SU-DHL-6 (cell line): ENCODE measurements around the gene PTPN12.

ENCODE experiments used
- H2AFZ ChIP-seq: fragments of 200-600 bp; sonication (generic); 2 replicates; pipeline ENCODE4 v1.6.1; 2014; ENCODE audit warnings: low read depth, mild to moderate bottlenecking, moderate library complexity, mixed read lengths, antibody characterized with exemption, low read length; ENCODE audit not compliant: severe bottlenecking
- H3F3A ChIP-seq: fragments of 200-600 bp; shearing (Covaris generic); 2 replicates; pipeline ENCODE4 v1.6.0; 2016; ENCODE audit warnings: antibody characterized with exemption, mild to moderate bottlenecking; ENCODE audit not compliant: insufficient read depth
- H3K27ac ChIP-seq: fragments of 200-600 bp; sonication (generic); 2 replicates; pipeline ENCODE4 v1.5.1; 2016; ENCODE audit warnings: low read depth, mild to moderate bottlenecking, low read length, moderate library complexity, mixed read lengths
- H3K27me3 ChIP-seq: fragments of 200-600 bp; sonication (generic), shearing (Covaris generic); 2 replicates; pipeline ENCODE4 v1.6.0; 2014; ENCODE audit warnings: mild to moderate bottlenecking, low read length
- H3K36me3 ChIP-seq: fragments of 200-600 bp; sonication (generic); 2 replicates; pipeline ENCODE4 v1.6.1; 2014; ENCODE audit warnings: mild to moderate bottlenecking, low read length, mixed read lengths
- H3K4me2 ChIP-seq: fragments of 300-600, 200-600 bp; shearing (Covaris generic), sonication (generic); 2 replicates; pipeline ENCODE4 v1.6.0; 2014; ENCODE audit warnings: low read length, low read depth, mild to moderate bottlenecking; ENCODE audit not compliant: poor library complexity, severe bottlenecking
- H3K4me3 ChIP-seq: fragments of 200-600 bp; sonication (generic); 2 replicates; pipeline ENCODE4 v1.5.1; 2014; ENCODE audit warnings: antibody characterized with exemption, low read length, mild to moderate bottlenecking, mixed read lengths; ENCODE audit not compliant: insufficient read depth, poor library complexity, severe bottlenecking
- H3K79me2 ChIP-seq: fragments of 200-600 bp; sonication (generic); 2 replicates; pipeline ENCODE4 v1.6.1; 2014; ENCODE audit warnings: mild to moderate bottlenecking, low read length, moderate library complexity; ENCODE audit not compliant: insufficient read depth
- H3K9ac ChIP-seq: fragments of 200-600 bp; sonication (generic); 2 replicates; pipeline ENCODE4 v1.7.0; 2014; ENCODE audit warnings: mild to moderate bottlenecking, low read length
- H3K9me2 ChIP-seq: fragments of 200-600 bp; sonication (generic); replicated peaks from 2 replicates; pipeline ENCODE4 v1.6.1; 2014; ENCODE audit warnings: low read length; ENCODE audit not compliant: insufficient read depth
- H3K9me3 ChIP-seq: fragments of 200-600 bp; sonication (generic); 2 replicates; pipeline ENCODE4 v1.6.1; 2014; ENCODE audit warnings: low read length, mixed read lengths; ENCODE audit not compliant: insufficient read depth
- H4K20me1 ChIP-seq: fragments of 200-600 bp; sonication (generic); 2 replicates; pipeline ENCODE4 v1.6.1; 2014; ENCODE audit warnings: low read depth, mild to moderate bottlenecking, antibody characterized with exemption, low read length, moderate library complexity, mixed read lengths
- EZH2phosphoT487 ChIP-seq: fragments of 200-600 bp; sonication (generic), shearing (Covaris generic); conservative IDR thresholded peaks from 2 replicates; pipeline ENCODE4 v1.6.1; 2018; ENCODE audit warnings: mild to moderate bottlenecking, antibody characterized with exemption, low read length, moderate library complexity, mixed read lengths
- TF ChIP-seq, protein P1 (sequence below): fragments of 200-600 bp; sonication (generic); IDR thresholded peaks from one replicate; pipeline ENCODE4 v1.5.1; 2017; ENCODE audit warnings: antibody characterized with exemption, mild to moderate bottlenecking, low read length, moderate library complexity; ENCODE audit not compliant: insufficient read depth, poor library complexity, severe bottlenecking

The PTPN12 gene

GRCh38 chr7:77626586-77627308, 89.7 kb downstream of the PTPN12 start:
- Histone ChIP-seq H3K27me3 (no peaks in the 10 kb centered on the region), H3K9ac (no peak overlapping the region), H3K9me3 (no peaks in the 10 kb centered on the region), H3K36me3 (no peaks in the 10 kb centered on the region), H3K79me2 (no peaks in the 10 kb centered on the region), H3K27ac (no peak overlapping the region), H3F3A (no peaks in the 10 kb centered on the region), H4K20me1 (no peaks in the 10 kb centered on the region), H2AFZ (no peak overlapping the region), H3K4me3 (no peak overlapping the region), H3K4me2 (no peak overlapping the region), H3K9me2 (no peaks in the 10 kb centered on the region)
- no peak for TF ChIP-seq EZH2phosphoT487
- TF ChIP-seq, protein P1, sequence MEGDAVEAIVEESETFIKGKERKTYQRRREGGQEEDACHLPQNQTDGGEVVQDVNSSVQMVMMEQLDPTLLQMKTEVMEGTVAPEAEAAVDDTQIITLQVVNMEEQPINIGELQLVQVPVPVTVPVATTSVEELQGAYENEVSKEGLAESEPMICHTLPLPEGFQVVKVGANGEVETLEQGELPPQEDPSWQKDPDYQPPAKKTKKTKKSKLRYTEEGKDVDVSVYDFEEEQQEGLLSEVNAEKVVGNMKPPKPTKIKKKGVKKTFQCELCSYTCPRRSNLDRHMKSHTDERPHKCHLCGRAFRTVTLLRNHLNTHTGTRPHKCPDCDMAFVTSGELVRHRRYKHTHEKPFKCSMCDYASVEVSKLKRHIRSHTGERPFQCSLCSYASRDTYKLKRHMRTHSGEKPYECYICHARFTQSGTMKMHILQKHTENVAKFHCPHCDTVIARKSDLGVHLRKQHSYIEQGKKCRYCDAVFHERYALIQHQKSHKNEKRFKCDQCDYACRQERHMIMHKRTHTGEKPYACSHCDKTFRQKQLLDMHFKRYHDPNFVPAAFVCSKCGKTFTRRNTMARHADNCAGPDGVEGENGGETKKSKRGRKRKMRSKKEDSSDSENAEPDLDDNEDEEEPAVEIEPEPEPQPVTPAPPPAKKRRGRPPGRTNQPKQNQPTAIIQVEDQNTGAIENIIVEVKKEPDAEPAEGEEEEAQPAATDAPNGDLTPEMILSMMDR: no peak

DNA sequence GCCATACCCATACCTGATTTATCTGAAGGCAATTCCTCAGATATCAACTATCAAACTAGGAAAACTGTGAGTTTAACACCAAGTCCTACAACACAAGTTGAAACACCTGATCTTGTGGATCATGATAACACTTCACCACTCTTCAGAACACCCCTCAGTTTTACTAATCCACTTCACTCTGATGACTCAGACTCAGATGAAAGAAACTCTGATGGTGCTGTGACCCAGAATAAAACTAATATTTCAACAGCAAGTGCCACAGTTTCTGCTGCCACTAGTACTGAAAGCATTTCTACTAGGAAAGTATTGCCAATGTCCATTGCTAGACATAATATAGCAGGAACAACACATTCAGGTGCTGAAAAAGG, 90.2 kb downstream of the PTPN12 start:
- no peaks in the 10 kb centered on the region for H3K9me3 ChIP-seq
- no peak for TF ChIP-seq EZH2phosphoT487
- TF ChIP-seq, protein P1: no peak
- no peaks in the 10 kb centered on the region for H4K20me1 ChIP-seq
- H3K36me3 ChIP-seq: no peaks in the 10 kb centered on the region
- no peaks in the 10 kb centered on the region for H3K79me2 ChIP-seq
- no peak overlapping the region for H3K4me2 ChIP-seq
- H3F3A ChIP-seq: no peaks in the 10 kb centered on the region
- H3K27me3 ChIP-seq: no peaks in the 10 kb centered on the region
- H3K4me3 ChIP-seq: no peak overlapping the region
- no peaks in the 10 kb centered on the region for H3K9me2 ChIP-seq
- H3K27ac ChIP-seq: no peak overlapping the region
- H3K9ac ChIP-seq: no peak overlapping the region
- no peak overlapping the region for H2AFZ ChIP-seq

GRCh38 chr7:77629797-77630196, 92.7 kb downstream of the PTPN12 start:
- H3K9me2 ChIP-seq: no peaks in the 10 kb centered on the region
- no peak for TF ChIP-seq EZH2phosphoT487
- TF ChIP-seq, protein P1: no peak
- no peak overlapping the region for H3K4me3 ChIP-seq
- no peak overlapping the region for H2AFZ ChIP-seq
- no peaks in the 10 kb centered on the region for H3K36me3 ChIP-seq
- H3K9me3 ChIP-seq: no peaks in the 10 kb centered on the region
- no peak overlapping the region for H3K27ac ChIP-seq
- no peaks in the 10 kb centered on the region for H3K27me3 ChIP-seq
- no peaks in the 10 kb centered on the region for H4K20me1 ChIP-seq
- no peak overlapping the region for H3K4me2 ChIP-seq
- H3F3A ChIP-seq: no peaks in the 10 kb centered on the region
- no peaks in the 10 kb centered on the region for H3K79me2 ChIP-seq
- no peak overlapping the region for H3K9ac ChIP-seq
